ENCODE results near the gene KLF15.

KLF15 gene

GRCh38 chr3:126357295-126358037, at the start of gene KLF15:
KLF15 (minus strand) TSS chr3:126357408; CDS start chr3:126352922, 4,486 bp downstream.
- FAIRE-seq (no peak), DNase-seq (ENCODE audit: low spot score) (no peak)

GRCh38 chr3:126406389-126407296, 49.4 kb upstream of the KLF15 start:
- DNase-seq (ENCODE audit: low spot score) (no peak), FAIRE-seq (no peak)

- no peak for DNase-seq (ENCODE audit: low spot score)
- FAIRE-seq = no peak
Observed at GRCh38 chr3:126402666-126403302, 45.6 kb upstream of the KLF15 start.

- no peak for DNase-seq (ENCODE audit: low spot score)
- no peak for FAIRE-seq
Observed at GRCh38 chr3:126402178-126402577, 45.0 kb upstream of the KLF15 start.

- no peak for FAIRE-seq
Observed at GRCh38 chr3:126401611-126402160, 44.5 kb upstream of the KLF15 start.

GRCh38 chr3:126399756-126400155, 42.5 kb upstream of the KLF15 start:
- no peak for DNase-seq (ENCODE audit: low spot score)
- no peak for FAIRE-seq

More at GRCh38 chr3:126401611-126402160, 44.5 kb upstream of the KLF15 start:
- DNase-seq (ENCODE audit: low spot score) = no peak

GRCh38 chr3:126399351-126399735, 42.1 kb upstream of the KLF15 start:
- no peak for DNase-seq (ENCODE audit: low spot score)
- FAIRE-seq = no peak

GRCh38 chr3:126398423-126399350, 41.5 kb upstream of the KLF15 start:
- FAIRE-seq (no peak), DNase-seq (ENCODE audit: low spot score) (no peak)

GRCh38 chr3:126397610-126398422, 40.6 kb upstream of the KLF15 start:
- FAIRE-seq = no peak
- DNase-seq (ENCODE audit: low spot score) = no peak

GRCh38 chr3:126396536-126396935, 39.3 kb upstream of the KLF15 start:
- FAIRE-seq (no peak), DNase-seq (ENCODE audit: low spot score) (no peak)

GRCh38 chr3:126395846-126396513, 38.8 kb upstream of the KLF15 start:
- FAIRE-seq (no peak), DNase-seq (ENCODE audit: low spot score) (no peak)

- FAIRE-seq = no peak
- no peak for DNase-seq (ENCODE audit: low spot score)
Observed at GRCh38 chr3:126394977-126395321, 37.7 kb upstream of the KLF15 start.

GRCh38 chr3:126394179-126394976, 37.2 kb upstream of the KLF15 start, which contains the start of gene CFAP100:
CFAP100 (plus strand) TSS chr3:126394909; CDS start chr3:126396001, 1,092 bp downstream.
- DNase-seq (ENCODE audit: low spot score) (no peak), FAIRE-seq (no peak)

- DNase-seq (ENCODE audit: low spot score) (no peak), FAIRE-seq (no peak)
Observed at GRCh38 chr3:126393563-126393962, 36.4 kb upstream of the KLF15 start.

- DNase-seq (ENCODE audit: low spot score) (no peak), FAIRE-seq (no peak)
Observed at GRCh38 chr3:126392246-126392645, 35.0 kb upstream of the KLF15 start.

GRCh38 chr3:126391631-126392030, 34.4 kb upstream of the KLF15 start:
- FAIRE-seq = no peak
- DNase-seq (ENCODE audit: low spot score) = no peak

- no peak for FAIRE-seq
- DNase-seq (ENCODE audit: low spot score) = no peak
Observed at GRCh38 chr3:126390751-126391150, 33.5 kb upstream of the KLF15 start.

- FAIRE-seq (no peak), DNase-seq (ENCODE audit: low spot score) (no peak)
Observed at GRCh38 chr3:126390201-126390600, 33.0 kb upstream of the KLF15 start.

Data from RCC 7860 (cell line).